Kasumi-1 (cell line): ENCODE measurements around the gene HNRNPR.
"Not testable (repeated sequence)": the region's sequence is repeated elsewhere in the genome, so short reads cannot be mapped to it uniquely, and the experiment has no call there.

Source experiments
- DNase-seq, 2 experiments: peaks; one replicate each; lab custom pipeline; 2025; lab: John Stamatoyannopoulos, UW

Gene HNRNPR

DNA sequence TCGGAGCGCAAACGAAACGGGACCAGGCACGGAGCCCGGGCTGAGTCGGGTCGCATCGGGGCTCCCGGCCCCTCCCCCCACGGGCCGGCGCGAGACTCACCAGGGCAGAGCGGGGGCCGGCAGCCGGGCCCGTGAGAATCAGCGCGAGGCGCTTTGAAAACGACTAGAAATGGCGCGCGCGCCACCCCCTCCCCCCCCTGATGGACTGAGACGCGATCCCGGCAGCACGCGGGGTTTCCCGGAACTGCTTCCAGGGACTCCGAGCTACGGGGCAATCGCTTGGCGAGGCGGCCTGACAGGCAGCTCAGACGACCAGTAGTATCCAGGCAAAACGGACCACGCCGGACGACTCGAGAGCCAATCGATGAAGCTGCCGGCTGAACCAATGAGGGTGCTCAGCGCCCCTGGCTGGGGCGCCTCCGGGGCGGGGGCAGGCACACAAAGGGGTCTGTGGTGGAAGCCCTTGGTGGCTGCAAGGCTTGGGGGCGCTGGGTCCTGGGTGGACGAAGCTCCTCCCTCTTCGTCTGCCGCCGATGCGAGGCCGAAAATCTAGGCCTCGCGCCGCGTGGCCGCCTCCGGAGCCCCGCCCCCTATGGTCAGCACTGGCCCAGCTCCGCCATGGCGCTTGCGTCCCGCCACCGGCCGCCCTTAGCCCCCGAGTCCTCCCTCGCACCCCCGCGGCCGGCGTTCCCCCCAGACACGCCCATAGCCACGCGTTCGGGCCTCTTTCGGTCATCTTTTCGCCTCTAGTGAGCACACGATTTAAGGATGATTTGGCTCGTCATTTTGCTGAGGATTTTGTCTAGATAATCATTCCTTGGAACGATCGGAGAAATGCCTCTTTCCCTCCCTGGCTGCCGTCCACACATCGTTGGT is at the start of gene HNRNPR:
HNRNPR (minus strand) TSS at position 174 of the 876 bp plus-strand sequence. CDS start 3,276 bp downstream, outside the sequence.
- peak; percentile 99 to 100 for DNase-seq

DNA sequence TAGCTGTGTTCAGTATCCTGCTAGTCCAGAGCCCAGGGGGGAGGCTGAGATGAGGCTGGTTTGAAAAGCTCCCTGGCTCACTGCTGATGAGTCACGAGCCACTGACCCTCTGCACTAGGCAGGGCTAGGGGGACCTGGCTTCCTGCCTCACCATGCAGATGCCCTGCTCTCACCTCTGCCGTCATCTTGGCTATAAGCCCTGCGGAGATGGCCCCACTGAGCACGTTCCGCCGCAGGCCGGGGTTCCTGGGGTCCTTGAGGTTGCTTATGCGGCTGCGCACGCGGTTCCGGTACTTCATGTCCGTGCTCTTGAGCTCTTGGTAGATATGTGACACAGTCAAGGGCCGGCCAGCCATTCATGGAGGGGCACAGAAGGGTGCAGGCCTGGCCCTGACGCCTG is 49.6 kb upstream of the HNRNPR start:
- DNase-seq, result no peak

DNA sequence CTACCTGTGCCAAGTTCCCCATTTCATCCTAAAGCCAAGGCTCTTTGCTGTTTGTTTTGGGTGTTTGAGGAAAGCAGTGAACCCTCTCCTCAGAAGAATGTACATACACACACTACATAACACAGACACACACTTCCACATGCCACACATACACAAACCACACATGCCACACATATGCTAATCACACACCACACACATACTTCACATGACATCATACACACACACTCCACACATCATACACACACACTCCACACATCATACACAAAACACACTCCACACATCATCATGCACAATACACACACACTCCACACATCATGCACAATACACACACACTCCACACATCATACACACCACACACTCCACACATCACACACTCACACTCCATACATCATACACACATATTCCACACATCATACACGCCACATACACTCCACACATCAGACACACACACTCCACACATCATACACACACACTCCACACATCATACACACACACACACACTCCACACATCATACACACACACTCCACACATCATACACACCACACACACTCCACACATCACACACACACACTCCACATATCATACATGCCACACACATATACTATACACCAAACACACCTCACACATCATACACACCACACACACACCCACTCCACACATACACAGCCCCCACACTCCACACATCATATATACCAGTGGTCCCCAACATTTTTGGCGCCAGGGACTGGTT is 48.2 kb upstream of the HNRNPR start:
- DNase-seq, result no peak

DNA sequence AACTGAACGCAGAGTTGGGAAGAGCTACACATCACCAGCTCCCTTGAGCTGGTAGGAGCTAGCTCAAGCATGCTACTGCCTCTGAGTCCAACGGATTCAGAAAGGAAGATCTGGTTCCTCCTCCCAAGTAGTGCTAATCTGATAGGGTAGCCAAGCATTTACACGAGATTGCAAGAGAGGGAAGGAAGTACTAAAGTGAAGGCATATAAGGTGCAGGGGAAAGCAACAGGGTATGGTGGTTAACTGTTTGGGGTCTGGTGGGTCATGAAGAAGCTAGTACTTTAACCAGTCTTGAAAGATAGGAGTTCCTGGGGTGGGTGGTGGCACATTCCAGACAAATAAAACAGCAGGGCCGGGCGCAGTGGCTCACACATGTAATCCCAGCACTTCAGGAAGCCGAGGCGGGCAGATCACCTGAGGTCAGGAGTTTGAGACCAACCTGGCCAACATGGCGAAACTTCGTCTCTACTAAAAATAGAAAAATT is 45.8 kb upstream of the HNRNPR start:
- DNase-seq, result peak; percentile 70 to 76

DNA sequence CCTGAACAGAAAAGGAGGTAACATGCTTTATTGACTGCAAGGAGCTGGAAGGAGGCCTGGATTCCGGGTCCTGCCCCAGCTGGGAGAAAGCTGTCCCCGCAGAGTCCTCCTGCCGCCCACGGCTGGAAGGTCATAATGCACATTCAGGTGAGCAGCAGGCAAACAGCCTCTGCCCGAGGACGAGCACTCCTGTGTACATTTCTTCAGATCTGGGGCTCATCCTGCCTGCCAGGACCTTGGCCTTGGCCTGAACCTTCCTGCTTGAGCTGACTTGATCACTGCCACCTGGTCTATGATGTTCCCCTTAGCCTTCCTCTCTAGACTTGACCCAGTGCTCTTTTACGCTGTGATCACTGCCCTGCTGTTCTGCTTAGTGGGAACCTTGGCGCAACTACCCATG is 43.4 kb upstream of the HNRNPR start:
- DNase-seq, result no peak

DNA sequence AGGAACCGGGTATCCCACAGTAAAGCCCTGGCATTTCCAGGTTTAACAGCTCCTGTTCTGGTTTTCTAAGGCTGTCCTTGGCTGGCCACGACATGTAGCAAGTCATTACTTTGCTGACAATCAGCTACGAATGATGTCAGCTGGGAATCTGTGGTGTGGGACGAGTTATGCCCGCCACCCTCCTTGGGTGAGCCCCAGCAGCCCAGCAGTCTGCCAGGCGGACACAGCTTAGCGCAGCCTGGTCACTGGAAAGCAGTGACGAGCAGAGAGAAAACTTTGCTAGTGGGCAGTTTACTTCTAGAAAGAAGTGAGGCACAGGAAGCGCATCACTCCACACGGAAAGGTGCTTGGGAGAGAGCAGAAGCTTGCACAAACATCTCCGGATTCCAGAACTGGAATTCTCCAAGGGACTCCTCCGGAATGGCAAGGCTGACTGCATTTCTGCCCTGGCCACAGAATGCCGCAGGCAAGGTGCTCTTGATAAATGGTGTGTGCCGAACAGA is 41.1 kb upstream of the HNRNPR start:
- DNase-seq, result no peak

DNA sequence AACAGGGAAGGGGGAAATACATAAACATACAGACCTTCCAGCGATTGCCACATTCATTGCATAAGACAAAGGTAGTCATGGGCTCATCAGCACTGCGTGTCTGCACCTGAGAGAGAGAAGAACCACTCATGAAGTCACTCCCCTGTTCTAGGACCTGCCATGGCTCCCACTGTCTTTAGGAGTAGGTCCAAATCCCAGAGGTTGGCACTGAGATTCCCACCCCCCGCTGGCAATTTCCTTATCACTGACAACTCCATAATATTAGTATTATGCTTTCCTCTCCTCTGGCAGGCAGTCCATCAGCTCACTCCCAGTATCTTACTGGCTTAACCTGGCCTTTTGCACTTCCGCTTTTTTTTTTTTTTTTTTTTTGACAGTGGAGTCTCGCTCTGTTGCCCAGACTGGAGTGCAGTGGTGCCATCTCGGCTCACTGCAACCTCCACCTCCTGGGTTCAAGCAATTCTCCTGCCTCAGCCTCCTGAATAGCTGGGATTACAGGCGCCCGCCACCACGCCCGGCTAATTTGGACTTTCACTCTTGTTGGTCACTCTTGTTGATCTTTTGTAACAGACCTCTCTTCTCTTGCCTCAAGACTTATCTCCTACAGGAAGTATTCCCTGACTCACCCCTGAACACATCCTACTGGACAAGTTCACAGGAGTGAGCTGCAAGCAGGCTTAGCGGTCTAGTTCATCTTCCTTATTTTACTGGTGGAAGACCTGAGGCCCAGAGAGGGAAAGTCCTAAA is 40.4 kb upstream of the HNRNPR start:
- no peak for DNase-seq

DNA sequence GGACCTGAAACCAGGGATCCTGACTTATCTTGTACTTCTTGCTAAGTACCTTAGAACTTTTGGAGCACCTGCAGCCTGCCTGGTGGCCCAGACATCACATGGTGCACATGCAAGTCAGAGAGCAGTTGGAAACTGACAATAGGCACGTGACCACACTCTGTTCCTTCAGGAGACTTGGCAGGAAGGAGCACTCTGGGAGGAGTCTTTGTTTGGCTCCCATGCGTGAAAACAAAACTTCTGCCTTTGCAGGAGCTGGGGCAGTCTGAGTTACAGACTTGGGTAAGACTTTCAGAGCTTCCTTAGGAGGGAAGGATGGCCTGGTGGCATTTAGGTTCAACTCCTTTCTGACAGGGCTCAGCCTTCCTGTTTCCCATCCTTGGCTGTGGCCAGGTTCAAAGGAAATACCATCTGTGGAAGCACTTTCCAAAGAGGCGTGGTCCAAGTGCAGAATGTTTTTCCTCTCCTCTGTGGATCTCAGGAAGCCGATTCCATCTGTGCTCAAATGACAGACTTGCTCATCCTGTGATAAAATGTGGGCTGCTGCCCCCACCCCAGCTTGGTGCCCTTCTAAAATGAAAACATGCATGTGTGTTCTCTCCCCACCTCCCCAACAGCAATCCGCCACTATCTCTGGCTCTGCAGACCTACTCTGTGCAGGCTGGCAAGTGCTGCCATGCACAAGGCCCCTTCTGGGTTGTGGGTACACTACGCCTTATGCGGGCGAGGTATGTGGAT is 39.7 kb upstream of the HNRNPR start:
- DNase-seq, result no peak

DNA sequence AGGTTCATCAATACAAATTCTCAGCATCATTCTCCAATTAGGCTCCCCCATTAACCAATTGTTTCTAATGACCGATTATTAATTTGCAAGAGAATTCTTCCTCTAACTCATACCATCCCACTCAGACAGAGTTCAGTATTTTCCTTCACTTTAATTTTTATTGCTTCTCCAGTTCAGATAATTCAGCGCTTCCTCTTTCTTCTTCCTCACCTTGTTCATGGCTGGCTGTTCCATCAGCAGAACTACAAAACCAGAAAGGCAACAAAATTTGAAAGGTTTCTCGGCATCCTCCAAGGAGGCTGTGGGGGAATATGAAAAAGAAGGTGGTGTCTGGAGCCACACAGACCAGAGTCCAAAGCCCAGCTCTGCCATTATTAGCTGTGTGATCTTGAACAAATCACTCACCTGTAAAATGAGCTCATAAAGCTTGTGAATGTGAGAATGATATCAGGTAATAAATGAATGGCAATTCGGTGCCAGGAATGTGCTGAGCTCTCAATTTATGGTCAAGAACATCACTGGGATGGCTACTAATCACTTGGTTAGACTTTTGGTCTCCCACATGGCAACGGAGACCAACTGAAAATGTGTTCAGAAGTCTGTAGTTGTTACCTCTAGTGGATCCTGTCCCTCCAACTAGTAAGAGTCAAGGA is 37.3 kb upstream of the HNRNPR start:
- DNase-seq, result no peak

DNA sequence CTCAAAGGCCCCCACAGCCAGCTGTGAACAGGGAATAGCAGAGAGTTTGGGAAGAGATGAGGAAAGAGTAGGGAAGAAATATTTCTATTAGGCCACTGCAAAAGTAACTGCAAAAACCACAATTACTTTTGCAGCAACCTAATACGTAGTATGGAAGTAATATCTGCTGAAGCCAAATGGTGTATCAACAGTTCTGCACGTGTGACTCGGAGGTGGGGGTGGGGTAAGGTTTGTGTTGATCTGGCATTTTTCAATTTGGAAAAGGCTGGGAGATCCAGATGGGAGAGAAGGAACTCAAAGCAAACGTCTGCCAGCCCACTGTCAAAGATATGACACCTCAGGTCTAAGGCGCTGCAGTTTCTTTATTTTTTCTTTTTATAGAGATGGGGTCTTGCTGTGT is 36.6 kb upstream of the HNRNPR start:
- DNase-seq, result no peak

DNA sequence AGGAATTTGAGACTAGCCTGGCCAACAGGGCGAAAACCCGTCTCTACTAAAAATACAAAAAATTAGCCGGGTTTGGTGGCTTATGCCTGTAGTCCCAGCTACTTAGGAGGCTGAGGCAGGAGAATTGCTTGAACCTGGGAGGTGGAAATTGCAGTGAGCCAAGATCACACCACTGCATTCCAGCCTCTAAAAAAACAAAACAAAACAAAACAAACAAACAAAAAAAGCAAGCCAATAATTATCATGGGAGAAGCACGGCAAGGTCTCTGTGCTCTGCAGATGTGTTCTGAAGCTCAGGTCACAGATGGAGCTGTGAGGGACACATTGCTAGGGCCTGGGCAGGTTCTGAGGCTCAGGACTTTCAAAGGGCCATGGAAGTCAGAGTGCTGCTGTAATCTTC is 36.2 kb upstream of the HNRNPR start:
- not testable (repeated sequence) for DNase-seq

DNA sequence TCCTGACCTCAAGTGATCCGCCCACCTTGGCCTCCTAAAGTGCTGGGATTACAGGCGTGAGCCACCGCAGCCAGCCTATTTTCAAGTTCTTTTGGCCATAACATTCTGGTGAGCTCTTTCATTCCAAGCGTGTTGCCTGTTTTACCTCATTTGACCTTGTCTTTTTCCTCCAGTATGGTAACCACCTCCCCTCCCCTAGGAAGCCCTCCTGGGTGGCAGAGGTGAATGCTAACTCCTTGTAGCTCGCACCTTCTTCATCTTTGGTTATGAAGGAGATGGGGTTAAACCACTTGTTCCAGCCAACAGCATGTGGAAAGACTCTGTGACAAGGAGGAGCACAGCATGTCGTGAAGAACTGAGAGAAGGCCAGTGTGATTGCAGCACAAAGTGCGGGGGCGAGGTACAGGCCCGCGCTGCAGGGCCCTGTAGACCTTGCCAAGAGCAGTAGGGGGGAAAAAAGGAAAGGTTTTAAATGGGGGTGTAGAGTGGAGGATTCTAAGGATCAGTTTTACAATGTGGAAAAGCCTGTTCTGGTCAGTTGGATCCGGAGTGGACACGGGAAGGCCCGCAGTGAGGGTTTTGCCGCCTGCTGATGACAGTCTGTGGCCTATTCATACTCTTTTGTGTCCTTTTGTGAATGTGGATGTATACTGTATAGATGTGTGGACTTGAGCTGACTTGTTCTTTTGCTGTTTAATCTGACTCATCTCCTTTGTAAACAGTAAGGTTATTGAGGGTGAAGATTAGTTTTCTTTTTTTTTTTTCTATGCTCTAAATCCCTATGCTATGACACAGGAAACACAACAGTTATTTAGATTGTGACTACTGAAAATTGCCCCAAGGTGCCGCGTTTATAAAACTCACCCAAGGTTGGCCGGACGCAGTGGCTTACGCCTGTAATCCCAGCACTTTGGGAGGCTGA is 33.1 kb upstream of the HNRNPR start:
- no peak for DNase-seq

DNA sequence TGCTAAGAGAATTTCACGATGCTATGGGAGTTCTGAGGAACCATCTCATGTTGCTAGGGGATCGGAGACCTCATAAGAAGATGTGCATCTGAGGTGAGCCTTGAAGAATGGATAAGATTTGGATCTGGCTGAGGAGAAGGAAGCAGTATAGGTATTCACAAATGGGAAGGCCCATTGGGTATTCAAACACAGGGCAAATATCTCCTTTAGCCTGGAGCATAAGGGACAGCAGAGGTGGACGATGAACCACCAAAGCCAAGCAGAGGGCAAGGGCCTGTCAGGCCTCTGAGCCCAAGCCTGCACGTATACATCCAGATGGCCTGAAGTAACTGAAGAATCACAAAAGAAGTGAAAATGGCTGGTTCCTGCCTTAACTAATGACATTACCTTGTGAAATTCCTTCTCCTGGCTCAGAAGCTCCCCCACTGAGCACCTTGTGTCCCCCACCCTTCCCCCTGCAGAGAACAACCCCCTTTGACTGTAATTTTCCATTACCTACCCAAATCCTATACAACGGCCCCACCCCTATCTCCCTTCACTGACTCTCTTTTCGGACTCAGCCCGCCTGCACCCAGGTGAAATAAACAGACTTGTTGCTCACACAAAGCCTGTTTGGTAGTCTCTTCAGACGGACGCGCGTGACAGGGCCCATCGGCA is 30.1 kb upstream of the HNRNPR start:
- not testable (repeated sequence) for DNase-seq

DNA sequence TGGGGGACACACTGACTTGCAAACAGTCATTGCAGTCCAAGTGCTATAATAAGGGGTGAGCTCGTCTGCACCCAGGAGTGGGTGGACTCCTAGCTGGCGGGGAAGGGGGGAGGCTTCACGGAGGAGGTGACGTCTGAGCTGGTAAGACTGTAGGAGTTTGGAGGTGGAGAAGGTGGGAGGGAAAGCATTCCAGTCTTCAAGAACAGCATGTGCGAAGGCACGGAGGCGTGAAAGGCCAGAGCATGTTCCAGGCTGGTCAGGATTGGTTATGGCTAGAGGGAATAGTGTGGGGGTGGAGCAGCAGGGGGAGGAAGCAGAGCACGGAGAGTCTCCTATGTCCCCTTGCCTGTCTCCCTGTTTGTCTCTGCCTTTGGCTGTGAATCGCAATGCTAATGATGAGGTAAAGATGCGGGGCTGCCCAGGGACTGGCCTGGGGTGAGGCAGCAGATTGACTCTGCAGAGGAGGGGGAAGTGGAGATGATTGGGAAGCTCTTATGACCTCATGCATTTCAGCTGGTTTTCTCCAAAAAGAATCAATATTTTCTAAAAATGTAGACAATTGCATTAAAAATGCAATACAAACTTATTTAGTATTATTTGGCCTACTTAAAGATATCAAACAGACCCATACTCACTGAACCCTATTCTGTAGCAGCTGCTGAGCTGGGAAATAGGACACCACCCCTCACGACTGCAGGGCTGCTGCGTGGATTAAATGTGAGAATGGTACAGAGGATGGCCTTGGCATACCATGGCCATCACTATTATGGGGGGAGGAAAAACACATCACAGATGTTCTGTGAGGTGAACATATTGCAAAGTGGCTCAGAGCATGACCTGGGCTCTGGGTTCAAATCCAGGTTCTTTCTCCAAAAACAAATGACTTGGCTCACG is 28.1 kb upstream of the HNRNPR start:
- no peak for DNase-seq

DNA sequence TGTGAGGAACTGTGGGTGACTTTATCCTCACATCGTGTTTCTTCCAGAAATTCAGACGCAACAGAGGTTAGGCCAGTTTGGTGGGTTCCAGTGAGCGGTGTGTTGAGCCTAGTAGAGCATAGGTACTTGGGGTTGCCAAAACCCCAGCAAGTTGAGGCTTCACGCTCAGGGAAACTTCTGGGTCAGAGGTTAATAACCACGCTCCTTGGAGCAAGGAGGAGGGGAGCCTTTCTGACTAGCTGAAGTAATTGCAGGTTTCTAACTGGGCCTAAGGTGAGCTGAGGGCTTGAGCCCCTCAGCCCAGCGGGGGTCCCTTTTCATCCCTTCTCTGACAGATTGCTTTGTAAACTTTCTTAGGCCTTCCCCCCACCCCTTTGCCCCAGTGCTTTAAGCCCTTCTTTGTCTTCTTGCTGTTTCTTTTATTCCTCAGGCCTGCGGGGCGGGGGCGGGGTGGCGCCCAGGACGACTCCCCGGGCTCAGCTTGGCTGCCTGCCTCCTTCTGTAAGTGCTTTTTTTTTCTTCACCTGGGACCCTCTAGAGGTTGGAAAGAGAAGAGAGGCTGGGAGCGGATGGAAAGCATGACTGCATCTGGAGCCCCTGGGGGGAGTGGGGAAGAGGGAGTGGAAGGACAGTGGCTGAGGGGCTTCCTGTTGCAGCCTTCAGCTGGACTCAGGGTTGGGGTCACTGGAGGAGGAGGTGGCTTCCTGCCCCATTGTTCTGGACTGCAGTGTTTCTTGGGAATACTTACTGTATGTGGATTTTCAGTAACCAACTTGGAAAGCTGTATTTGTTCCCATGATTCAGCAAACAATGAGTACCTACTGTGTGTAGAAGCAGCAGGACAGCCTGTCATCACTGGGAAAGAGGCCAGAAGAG is 26.9 kb upstream of the HNRNPR start:
- DNase-seq, result no peak

DNA sequence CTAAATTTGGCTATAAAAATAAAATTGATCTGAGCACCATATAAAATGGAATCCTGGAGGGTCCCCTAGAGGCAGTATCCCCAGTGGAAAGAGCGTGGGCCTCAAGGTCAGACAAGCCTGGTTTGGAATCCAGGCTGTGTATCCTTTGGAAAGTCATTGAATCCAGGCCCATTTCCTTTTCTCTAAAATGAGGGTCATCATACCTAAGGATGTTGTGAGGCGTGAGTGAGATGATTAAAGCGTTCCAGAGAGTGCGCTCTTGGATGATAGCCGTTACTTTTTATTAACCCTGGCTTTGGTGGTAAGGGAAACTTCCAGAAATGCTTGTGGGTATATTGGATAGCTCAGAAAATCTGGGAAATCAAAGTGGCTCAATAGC is 26.2 kb upstream of the HNRNPR start:
- no peak for DNase-seq

DNA sequence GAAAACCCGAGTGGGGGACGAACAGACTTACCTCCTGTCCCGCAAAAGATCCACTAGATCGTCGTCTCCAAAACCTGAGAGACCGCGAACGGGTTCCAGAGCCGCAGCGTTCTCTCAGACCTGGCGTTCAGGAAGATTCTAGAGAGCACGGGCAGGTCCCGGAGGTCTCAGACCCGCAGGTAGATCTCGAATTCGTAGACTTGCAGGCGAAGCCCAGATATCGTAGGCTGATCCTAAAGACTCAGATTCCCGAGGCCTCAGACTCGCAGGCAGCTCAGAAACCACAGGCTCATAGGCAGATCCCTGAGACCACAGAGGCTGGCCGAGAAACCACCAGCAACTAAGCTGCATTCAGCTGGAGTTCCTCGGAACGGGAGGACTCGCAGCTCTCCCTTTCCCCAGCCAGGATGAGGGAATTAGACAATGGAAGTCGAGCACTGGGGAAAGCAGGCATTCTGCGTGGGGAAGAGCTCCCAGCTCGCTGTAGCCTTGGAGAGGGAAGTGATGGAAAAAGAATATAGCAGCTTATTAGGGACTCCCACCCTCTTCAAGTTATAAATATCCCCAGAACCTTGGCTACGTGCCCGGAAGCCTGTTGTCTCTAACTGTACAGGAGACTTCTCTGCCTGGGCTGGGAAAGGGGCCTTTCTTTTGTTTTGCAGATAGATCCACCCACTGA is 25.4 kb upstream of the HNRNPR start, which contains the start of gene ZNF436:
ZNF436 (minus strand) TSS at position 502 of the 679 bp plus-strand sequence. CDS start 1,831 bp downstream, outside the sequence.
- DNase-seq, result peak; percentile 90
